SU-DHL-6 (cell line): ENCODE data around the gene APEX1.

Source experiments
- EZH2phosphoT487 ChIP-seq: fragments of 200-600 bp; sonication (generic), shearing (Covaris generic); conservative IDR thresholded peaks from 2 replicates; pipeline ENCODE4 v1.6.1; 2018; ENCODE audit warnings: mild to moderate bottlenecking, antibody characterized with exemption, low read length, moderate library complexity, mixed read lengths
- TF ChIP-seq, protein P1 (sequence below): fragments of 200-600 bp; sonication (generic); IDR thresholded peaks from one replicate; pipeline ENCODE4 v1.5.1; 2017; ENCODE audit warnings: antibody characterized with exemption, mild to moderate bottlenecking, low read length, moderate library complexity; ENCODE audit not compliant: insufficient read depth, poor library complexity, severe bottlenecking

DNA sequence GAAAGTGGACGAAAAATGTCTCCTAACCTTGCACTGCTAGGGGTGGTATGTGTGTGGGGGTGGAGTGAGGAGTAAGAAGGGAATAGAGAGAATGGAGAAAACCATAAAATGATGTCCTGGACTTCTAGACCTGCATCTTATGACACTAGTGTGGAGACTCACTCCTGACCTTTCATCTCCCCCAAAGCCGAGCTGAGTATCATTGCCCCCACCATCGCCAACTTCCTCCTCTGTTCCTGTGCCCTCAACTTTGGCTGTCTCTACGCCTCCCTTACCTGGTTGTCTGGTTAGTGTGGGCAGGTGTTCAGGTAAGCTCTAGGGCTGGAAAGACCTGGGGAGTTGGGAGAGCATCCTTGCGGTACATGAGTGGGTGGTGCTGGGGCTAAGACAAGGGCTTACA lies 14.6 kb upstream of the APEX1 start:
- TF ChIP-seq, protein P1, sequence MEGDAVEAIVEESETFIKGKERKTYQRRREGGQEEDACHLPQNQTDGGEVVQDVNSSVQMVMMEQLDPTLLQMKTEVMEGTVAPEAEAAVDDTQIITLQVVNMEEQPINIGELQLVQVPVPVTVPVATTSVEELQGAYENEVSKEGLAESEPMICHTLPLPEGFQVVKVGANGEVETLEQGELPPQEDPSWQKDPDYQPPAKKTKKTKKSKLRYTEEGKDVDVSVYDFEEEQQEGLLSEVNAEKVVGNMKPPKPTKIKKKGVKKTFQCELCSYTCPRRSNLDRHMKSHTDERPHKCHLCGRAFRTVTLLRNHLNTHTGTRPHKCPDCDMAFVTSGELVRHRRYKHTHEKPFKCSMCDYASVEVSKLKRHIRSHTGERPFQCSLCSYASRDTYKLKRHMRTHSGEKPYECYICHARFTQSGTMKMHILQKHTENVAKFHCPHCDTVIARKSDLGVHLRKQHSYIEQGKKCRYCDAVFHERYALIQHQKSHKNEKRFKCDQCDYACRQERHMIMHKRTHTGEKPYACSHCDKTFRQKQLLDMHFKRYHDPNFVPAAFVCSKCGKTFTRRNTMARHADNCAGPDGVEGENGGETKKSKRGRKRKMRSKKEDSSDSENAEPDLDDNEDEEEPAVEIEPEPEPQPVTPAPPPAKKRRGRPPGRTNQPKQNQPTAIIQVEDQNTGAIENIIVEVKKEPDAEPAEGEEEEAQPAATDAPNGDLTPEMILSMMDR = no peak
- TF ChIP-seq EZH2phosphoT487 = no peak
